SK-N-SH treated with all-trans-retinoic acid at 6 μM for 48 hours (cell line): ENCODE results near the gene PHB1.
"Not testable (repeated sequence)": the region's sequence is repeated elsewhere in the genome, so short reads cannot be mapped to it uniquely, and the experiment has no call there.

Experiments used
- ATAC-seq: fragments of 200-7000 bp; cut with Tn5 transposase; 3 replicates; pipeline ENCODE4 v1.9.1; 2020; ENCODE audit warnings: mild to moderate bottlenecking, moderate library complexity
- ARNTL ChIP-seq: fragments of 450-650 bp; formaldehyde crosslinking; IDR thresholded peaks from 2 replicates; pipeline ENCODE4 v1.5.0; 2020; ENCODE audit warnings: low read depth, mild to moderate bottlenecking, moderate library complexity, borderline replicate concordance
- BACH2 ChIP-seq: fragments of 250-450 bp; sonication (Bioruptor Pico); IDR thresholded peaks from 2 replicates; pipeline ENCODE4 v1.9.0; 2021; ENCODE audit warnings: mild to moderate bottlenecking, borderline replicate concordance
- CREB5 ChIP-seq: fragments of 250-450 bp; sonication (Bioruptor Pico); IDR thresholded peaks from 2 replicates; pipeline ENCODE4 v1.5.1; 2020; ENCODE audit warnings: low read depth, mild to moderate bottlenecking, moderate library complexity
- CSDC2 ChIP-seq: fragments of 250-450 bp; sonication (Bioruptor Pico); IDR thresholded peaks from 2 replicates; pipeline ENCODE4 v1.5.0; 2020; ENCODE audit warnings: mild to moderate bottlenecking, moderate library complexity
- CSRNP3 ChIP-seq: fragments of 250-450 bp; sonication (Bioruptor Pico); IDR thresholded peaks from 2 replicates; pipeline ENCODE4 v1.5.1; 2021; ENCODE audit warnings: mild to moderate bottlenecking, moderate library complexity
- ESRRG ChIP-seq: fragments of 250-450 bp; sonication (Bioruptor Pico); IDR thresholded peaks from 2 replicates; pipeline ENCODE4 v1.6.1; 2021; ENCODE audit warnings: mild to moderate bottlenecking
- GLIS3 ChIP-seq: fragments of 250-450 bp; sonication (Bioruptor Pico); IDR thresholded peaks from 2 replicates; pipeline ENCODE4 v1.5.0; 2020; ENCODE audit warnings: mild to moderate bottlenecking, moderate library complexity
- ISL1 ChIP-seq: fragments of 250-450 bp; sonication (Bioruptor Pico); IDR thresholded peaks from 2 replicates; pipeline ENCODE4 v2.1.2; 2022; ENCODE audit warnings: mild to moderate bottlenecking, moderate library complexity
- OSR1 ChIP-seq: fragments of 250-450 bp; sonication (Bioruptor Pico); IDR thresholded peaks from 2 replicates; pipeline ENCODE4 v1.8.0; 2022; ENCODE audit warnings: moderate library complexity, mild to moderate bottlenecking, inconsistent platforms
- PATZ1 ChIP-seq: fragments of 250-450 bp; sonication (Bioruptor Pico); IDR thresholded peaks from 2 replicates; pipeline ENCODE4 v1.8.0; 2020; ENCODE audit warnings: mild to moderate bottlenecking, moderate library complexity, borderline replicate concordance
- POU6F1 ChIP-seq: fragments of 250-450 bp; sonication (Bioruptor Pico); IDR thresholded peaks from 2 replicates; pipeline ENCODE4 v1.8.0; 2021; ENCODE audit warnings: low read depth, mild to moderate bottlenecking, moderate library complexity, borderline replicate concordance
- PPARA ChIP-seq: fragments of 250-450 bp; sonication (Bioruptor Pico); IDR thresholded peaks from 2 replicates; pipeline ENCODE4 v1.5.0; 2020; ENCODE audit warnings: mild to moderate bottlenecking, borderline replicate concordance
- SNAI2 ChIP-seq: fragments of 250-450 bp; sonication (Bioruptor Pico); IDR thresholded peaks from 2 replicates; pipeline ENCODE4 v1.5.0; 2020; ENCODE audit warnings: mild to moderate bottlenecking, moderate library complexity
- TCF4 ChIP-seq: fragments of 250-450 bp; sonication (Bioruptor Pico); IDR thresholded peaks from 2 replicates; pipeline ENCODE4 v1.8.0; 2021; ENCODE audit warnings: mild to moderate bottlenecking, moderate library complexity, borderline replicate concordance
- TOX ChIP-seq: fragments of 250-450 bp; sonication (Bioruptor Pico); IDR thresholded peaks from 2 replicates; pipeline ENCODE4 v1.8.0; 2021; ENCODE audit warnings: mild to moderate bottlenecking, moderate library complexity, borderline replicate concordance
- TSHZ2 ChIP-seq: fragments of 250-450 bp; sonication (Bioruptor Pico); IDR thresholded peaks from 2 replicates; pipeline ENCODE4 v1.5.0; 2020; ENCODE audit warnings: mild to moderate bottlenecking, moderate library complexity
- ZC3H10 ChIP-seq: fragments of 250-450 bp; sonication (Bioruptor Pico); IDR thresholded peaks from 2 replicates; pipeline ENCODE4 v1.5.1; 2021; ENCODE audit warnings: mild to moderate bottlenecking, moderate library complexity
- ZFP30 ChIP-seq: fragments of 450-650 bp; formaldehyde crosslinking; IDR thresholded peaks from 2 replicates; pipeline ENCODE4 v1.5.0; 2022; ENCODE audit warnings: mild to moderate bottlenecking, moderate library complexity
- ZNF565 ChIP-seq: fragments of 450-650 bp; formaldehyde crosslinking; conservative IDR thresholded peaks from 2 replicates; pipeline ENCODE4 v1.5.0; 2020; ENCODE audit warnings: low read depth, mild to moderate bottlenecking, moderate library complexity

Gene PHB1

GRCh38 chr17:49425004-49425286 lies 10.3 kb upstream of the PHB1 start:
- ATAC-seq = no peak
- TF ChIP-seq TSHZ2 (CRISPR knock-in tag) = no peak
- TF ChIP-seq ZFP30 (CRISPR knock-in tag) = no peak
- TF ChIP-seq ZNF565 (CRISPR knock-in tag) = no peak
- TF ChIP-seq OSR1 (CRISPR knock-in tag) = no peak
- no peak for TF ChIP-seq ARNTL (CRISPR knock-in tag)
- TF ChIP-seq CSRNP3 (CRISPR knock-in tag) = no peak
- TF ChIP-seq ISL1 = no peak
- TF ChIP-seq SNAI2 (CRISPR knock-in tag) = no peak

- TF ChIP-seq TCF4 (CRISPR knock-in tag) = peak; percentile 57; the same call in 1 of the 2 replicates
- TF ChIP-seq, all 23 proteins: peak for 1; not testable (repeated sequence) for 22
- ATAC-seq = peak; percentile 35
These were observed 9.8 kb upstream of the PHB1 start for GRCh38 chr17:49424276-49425003.

GRCh38 chr17:49422714-49423113 lies 8.0 kb upstream of the PHB1 start:
- no peak for ATAC-seq
- no peak for TF ChIP-seq ARNTL (CRISPR knock-in tag)
- TF ChIP-seq ESRRG (CRISPR knock-in tag) = no peak
- no peak for TF ChIP-seq ISL1
- no peak for TF ChIP-seq ZC3H10
- TF ChIP-seq POU6F1 (CRISPR knock-in tag) = no peak
- no peak for TF ChIP-seq TSHZ2 (CRISPR knock-in tag)
- no peak for TF ChIP-seq PATZ1
- TF ChIP-seq PPARA (CRISPR knock-in tag) = no peak
- TF ChIP-seq CREB5 (CRISPR knock-in tag) = no peak
- TF ChIP-seq GLIS3 (CRISPR knock-in tag) = no peak
- TF ChIP-seq CSDC2 (CRISPR knock-in tag) = no peak
- no peak for TF ChIP-seq ZNF565 (CRISPR knock-in tag)
- TF ChIP-seq TCF4 (CRISPR knock-in tag) = no peak
- no peak for TF ChIP-seq TOX (CRISPR knock-in tag)
- no peak for TF ChIP-seq ZFP30 (CRISPR knock-in tag)
- TF ChIP-seq BACH2 (CRISPR knock-in tag) = no peak

GRCh38 chr17:49419761-49420160 lies 5.1 kb upstream of the PHB1 start:
- ATAC-seq = not testable (repeated sequence)

- ATAC-seq = not testable (repeated sequence)
These were observed 4.4 kb upstream of the PHB1 start for GRCh38 chr17:49418754-49419740.
